Measurements from ENCODE around the gene TMPRSS6. TPM values are rescaled to one million over a fixed set of nuclear protein-coding genes. Genes with fewer than 3 reads are reported as not detected.
A peak's percentile ranks its signal among the peaks of the same experiment; 100 is the strongest.

The TMPRSS6 gene
- total RNA-seq, 2 donors from 2014 or later, result not detected

- H3K36me3 ChIP-seq, result peaks cover 35% of the 10 kb centered on the region
These were observed 55.5 kb downstream of the TMPRSS6 start for GRCh38 chr22:37054056-37054395.

GRCh38 chr22:37053310-37054055 is 56.0 kb downstream of the TMPRSS6 start:
- ATAC-seq (ENCODE audit: insufficient number of reproducible peaks, low FRiP score, low read depth) (no peak), DNase-seq (ENCODE audit: low spot score) (no peak)
- Histone ChIP-seq H3K9me3 (no peaks in the 10 kb centered on the region), H3K4me3 (no peak overlapping the region), H3K27ac (no peak overlapping the region), H3K36me3 (peaks cover 31% of the 10 kb centered on the region), H3K4me1 (ENCODE audit: control insufficient read depth in 1 of 2, low read depth in 2 of 2) (peaks cover 11 to 13% of the 10 kb centered on the region in 2 donors), H3K27me3 (replicated peaks; ENCODE audit: insufficient read depth) (no peaks in the 10 kb centered on the region)
- TF ChIP-seq, protein P1, sequence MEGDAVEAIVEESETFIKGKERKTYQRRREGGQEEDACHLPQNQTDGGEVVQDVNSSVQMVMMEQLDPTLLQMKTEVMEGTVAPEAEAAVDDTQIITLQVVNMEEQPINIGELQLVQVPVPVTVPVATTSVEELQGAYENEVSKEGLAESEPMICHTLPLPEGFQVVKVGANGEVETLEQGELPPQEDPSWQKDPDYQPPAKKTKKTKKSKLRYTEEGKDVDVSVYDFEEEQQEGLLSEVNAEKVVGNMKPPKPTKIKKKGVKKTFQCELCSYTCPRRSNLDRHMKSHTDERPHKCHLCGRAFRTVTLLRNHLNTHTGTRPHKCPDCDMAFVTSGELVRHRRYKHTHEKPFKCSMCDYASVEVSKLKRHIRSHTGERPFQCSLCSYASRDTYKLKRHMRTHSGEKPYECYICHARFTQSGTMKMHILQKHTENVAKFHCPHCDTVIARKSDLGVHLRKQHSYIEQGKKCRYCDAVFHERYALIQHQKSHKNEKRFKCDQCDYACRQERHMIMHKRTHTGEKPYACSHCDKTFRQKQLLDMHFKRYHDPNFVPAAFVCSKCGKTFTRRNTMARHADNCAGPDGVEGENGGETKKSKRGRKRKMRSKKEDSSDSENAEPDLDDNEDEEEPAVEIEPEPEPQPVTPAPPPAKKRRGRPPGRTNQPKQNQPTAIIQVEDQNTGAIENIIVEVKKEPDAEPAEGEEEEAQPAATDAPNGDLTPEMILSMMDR (IDR thresholded peaks at IDR 0.05), result no peak

More at GRCh38 chr22:37054056-37054395, 55.5 kb downstream of the TMPRSS6 start:
- ATAC-seq (ENCODE audit: insufficient number of reproducible peaks, low FRiP score, low read depth), result no peak
- DNase-seq (ENCODE audit: low spot score), result no peak
- TF ChIP-seq, protein P1 (IDR thresholded peaks at IDR 0.05), result no peak
- no peaks in the 10 kb centered on the region for H3K9me3 ChIP-seq
- H3K27me3 ChIP-seq (replicated peaks; ENCODE audit: insufficient read depth), result no peaks in the 10 kb centered on the region
- H3K27ac ChIP-seq, result no peak overlapping the region
- H3K4me1 ChIP-seq (ENCODE audit: control insufficient read depth in 1 of 2, low read depth in 2 of 2), result peaks cover 11 to 13% of the 10 kb centered on the region in 2 donors
- no peak overlapping the region for H3K4me3 ChIP-seq

- H3K4me3 ChIP-seq, result peak overlapping the region; percentile 86
- H3K36me3 ChIP-seq, result peaks cover 23% of the 10 kb centered on the region
- DNase-seq (ENCODE audit: low spot score) (no peak), ATAC-seq (ENCODE audit: insufficient number of reproducible peaks, low FRiP score, low read depth) (no peak)
- no peak overlapping the region for H3K27ac ChIP-seq
- peaks cover 11 to 13% of the 10 kb centered on the region in 2 donors for H3K4me1 ChIP-seq (ENCODE audit: control insufficient read depth in 1 of 2, low read depth in 2 of 2)
- TF ChIP-seq, protein P1 (IDR thresholded peaks at IDR 0.05), result no peak
- no peaks in the 10 kb centered on the region for H3K27me3 ChIP-seq (replicated peaks; ENCODE audit: insufficient read depth)
- no peaks in the 10 kb centered on the region for H3K9me3 ChIP-seq
These were observed 56.9 kb downstream of the TMPRSS6 start for GRCh38 chr22:37052386-37053309.

- Histone ChIP-seq H3K27ac (no peak within 1 kb of the TSS), H3K9me3 (no peaks in the 10 kb centered on the region), H3K36me3 (peaks cover 16% of the 10 kb centered on the region), H3K4me3 (peak within 1 kb of the TSS; percentile 86), H3K4me1 (ENCODE audit: control insufficient read depth in 1 of 2, low read depth in 2 of 2) (peaks cover 11 to 13% of the 10 kb centered on the region in 2 donors), H3K27me3 (replicated peaks; ENCODE audit: insufficient read depth) (no peaks in the 10 kb centered on the region)
- DNase-seq (ENCODE audit: low spot score) (no peak), ATAC-seq (ENCODE audit: insufficient number of reproducible peaks, low FRiP score, low read depth) (peak; percentile 23)
- TF ChIP-seq, protein P1 (IDR thresholded peaks at IDR 0.05), result no peak
These were observed 57.8 kb downstream of the TMPRSS6 start, which contains the start of gene KCTD17 for GRCh38 chr22:37051391-37052385. Gene KCTD17, plus strand, starts transcription at chr22:37051742. Its CDS starts 19 bp downstream, at chr22:37051761.
